Keratinocyte (primary cell): ENCODE measurements around the gene STAT3. TPM values are rescaled to one million over a fixed set of nuclear protein-coding genes. Genes with fewer than 3 reads are reported as not detected.
"Not testable (repeated sequence)": the region's sequence is repeated elsewhere in the genome, so short reads cannot be mapped to it uniquely, and the experiment has no call there.

Source experiments
- DNase-seq: peaks from one replicate; pipeline ENCODE4 v3.0.0-alpha.2; 2011; ENCODE audit warnings: low read depth, missing footprints, low spot score
- FAIRE-seq: peaks from 2 replicates; lab custom pipeline; 2011; peaks lifted over from hg19 to GRCh38; lab: Jason Lieb, UNC
- H2AFZ ChIP-seq: 2 replicates; pipeline ENCODE4 v1.6.0; 2012; ENCODE audit warnings: low read length, control low read depth, inconsistent platforms; ENCODE audit not compliant: control insufficient read depth
- H3K27ac ChIP-seq: 2 replicates; pipeline ENCODE4 v1.5.1; 2011; ENCODE audit warnings: low read length; ENCODE audit not compliant: control insufficient read depth, insufficient read depth
- H3K27me3 ChIP-seq: 3 replicates; pipeline ENCODE4 v1.6.0; 2011; ENCODE audit warnings: low read length; ENCODE audit not compliant: control insufficient read depth, insufficient read depth; ENCODE audit errors: extremely low read depth
- H3K36me3 ChIP-seq, 2 experiments: 2 replicates in 1 of 2; 3 replicates in 1 of 2; pipeline ENCODE4 v1.5.1; 2011; ENCODE audit warnings: low read length in 2 of 2, mild to moderate bottlenecking in 1 of 2; ENCODE audit not compliant: control insufficient read depth in 2 of 2, insufficient read depth in 2 of 2; ENCODE audit errors: extremely low read depth in 1 of 2
- H3K4me1 ChIP-seq: 3 replicates; pipeline ENCODE4 v1.5.1; 2011; ENCODE audit warnings: low read length; ENCODE audit not compliant: control insufficient read depth, insufficient read depth; ENCODE audit errors: extremely low read depth
- H3K4me2 ChIP-seq: 3 replicates; pipeline ENCODE4 v1.6.0; 2011; ENCODE audit warnings: low read depth, low read length; ENCODE audit not compliant: control insufficient read depth, insufficient read depth; ENCODE audit errors: extremely low read depth
- H3K4me3 ChIP-seq, 3 experiments: fragments of 200-600 bp in 1 of 3; sonication (generic) in 1 of 3; 2 replicates in 2 of 3; 3 replicates in 1 of 3; pipeline ENCODE4 v1.5.1; 2011 to 2016; ENCODE audit warnings: low read length in 3 of 3, mild to moderate bottlenecking in 3 of 3, control low read depth in 2 of 3, inconsistent platforms in 1 of 3, low read depth in 1 of 3, mixed read lengths in 1 of 3, mixed run types in 1 of 3, moderate library complexity in 1 of 3; ENCODE audit not compliant: control insufficient read depth in 2 of 3, insufficient read depth in 2 of 3; ENCODE audit errors: extremely low read depth in 1 of 3
- H3K79me2 ChIP-seq: 2 replicates; pipeline ENCODE4 v1.6.0; 2012; ENCODE audit warnings: low read length; ENCODE audit not compliant: control insufficient read depth, insufficient read depth
- H3K9ac ChIP-seq: 3 replicates; pipeline ENCODE4 v1.6.0; 2011; ENCODE audit warnings: low read length; ENCODE audit not compliant: control insufficient read depth, insufficient read depth; ENCODE audit errors: extremely low read depth
- H3K9me1 ChIP-seq: 3 replicates; pipeline ENCODE4 v1.6.0; 2011; ENCODE audit warnings: low read length; ENCODE audit not compliant: control insufficient read depth, insufficient read depth; ENCODE audit errors: extremely low read depth
- H3K9me3 ChIP-seq: 2 replicates; pipeline ENCODE4 v1.5.1; 2012; ENCODE audit warnings: low read depth, low read length; ENCODE audit not compliant: control insufficient read depth
- H4K20me1 ChIP-seq: 3 replicates; pipeline ENCODE4 v1.6.0; 2011; ENCODE audit warnings: low read length; ENCODE audit not compliant: control insufficient read depth, insufficient read depth; ENCODE audit errors: extremely low read depth
- CTCF ChIP-seq, 3 experiments: IDR thresholded peaks in 1 of 3; conservative IDR thresholded peaks in 1 of 3; optimal IDR thresholded peaks in 1 of 3; 2 replicates in 2 of 3; 3 replicates in 1 of 3; pipeline versions ENCODE3 to v1.5.1; 2011; ENCODE audit warnings: low read length in 3 of 3, mild to moderate bottlenecking in 3 of 3, moderate library complexity in 2 of 3, control low read depth in 1 of 3, inconsistent platforms in 1 of 3; ENCODE audit not compliant: insufficient read depth in 2 of 3; ENCODE audit errors: extremely low read depth in 1 of 3
- EZH2 ChIP-seq: IDR thresholded peaks from one replicate; pipeline ENCODE4 v1.6.1; 2012; ENCODE audit warnings: inconsistent platforms, mild to moderate bottlenecking, low read length, moderate library complexity
- dilution Hi-C: fragments of 300-500 bp; cut with MboI; formaldehyde crosslinking; loops from one replicate; pipeline ENCODE4 v1.7.0; 2020; ENCODE audit warnings: low sequenced_read_pairs; ENCODE audit not compliant: extremely low pct_ligation_motif_present
- polyA plus RNA-seq, 5 experiments: library from polyadenylated mRNA; depleted of rRNA in 3 of 5; stranded (reverse) in 3 of 5; stranded (forward) in 1 of 5; unstranded in 1 of 5; fragments of >200 nt; gene quantifications; 1 replicate in 1 of 5; 2 replicates in 3 of 5; 3 replicates in 1 of 5; pipeline versions ENCODE4 v1.2.1 to v1.2.3, GENCODE V29; 2011 to 2012; ENCODE audit warnings: missing spikeins in 2 of 5, low read depth in 1 of 5, low replicate concordance in 1 of 5

Gene STAT3
- polyA plus RNA-seq, 1 donor (not counting 4 experiments of a cell fraction or from before 2014, with no cell fraction given): 37.4 TPM

DNA sequence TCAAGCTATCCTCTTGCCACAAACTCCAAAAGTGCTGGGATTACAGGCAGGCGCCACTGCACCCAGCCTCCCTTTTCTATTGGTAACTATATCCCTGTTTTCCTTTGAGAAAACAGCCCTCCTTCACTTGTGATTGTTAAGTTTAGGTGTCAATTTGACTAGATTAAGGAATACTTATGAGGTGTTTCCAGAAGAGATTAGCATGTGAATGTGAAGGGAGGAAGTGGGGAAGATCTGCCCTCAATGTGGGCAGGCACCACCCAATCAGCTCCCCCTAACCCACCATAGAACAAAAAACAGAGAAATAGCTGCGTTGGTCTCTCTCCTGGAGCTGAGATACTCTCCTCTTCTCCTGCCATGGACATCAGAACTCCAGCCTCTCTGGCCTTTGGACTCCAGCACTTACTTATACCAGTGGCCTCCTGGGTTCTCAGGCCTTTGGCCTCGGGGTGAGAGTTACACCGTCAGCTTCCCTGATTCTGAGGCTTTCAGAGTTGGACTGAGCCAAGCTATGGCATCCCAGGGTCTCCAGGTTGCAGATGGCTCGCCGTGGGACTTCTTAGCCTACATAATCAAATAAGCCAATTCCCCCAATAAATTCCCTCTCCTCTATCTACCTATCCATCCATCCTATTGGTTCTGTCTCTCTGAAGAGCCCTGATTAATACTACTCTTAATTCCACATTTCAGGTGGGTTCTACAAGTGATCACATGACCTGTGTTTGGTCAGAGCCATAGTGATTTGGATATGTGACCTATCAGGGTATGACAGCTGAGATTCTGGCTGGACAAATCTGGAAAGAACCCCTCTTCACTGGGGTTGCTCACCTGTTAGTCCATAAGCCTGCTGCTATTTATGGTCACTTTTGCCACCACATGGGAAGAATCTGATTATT is 12.0 kb upstream of the STAT3 start:
- Histone ChIP-seq H3K27me3 (no peaks in the 10 kb centered on the region), H3K4me3 (no peak overlapping the region), H3K9me3 (no peaks in the 10 kb centered on the region), H2AFZ (no peak overlapping the region), H3K9ac (no peak overlapping the region), H3K27ac (no peak overlapping the region), H3K79me2 (peaks cover 27% of the 10 kb centered on the region), H4K20me1 (peaks cover 29% of the 10 kb centered on the region), H3K9me1 (peaks cover 3% of the 10 kb centered on the region), H3K4me1 (peaks cover 7% of the 10 kb centered on the region), H3K4me2 (no peak overlapping the region), H3K36me3 (peaks cover 18 to 32% of the 10 kb centered on the region in 2 experiments)
- FAIRE-seq (no peak), DNase-seq (no peak)
- TF ChIP-seq CTCF (optimal IDR thresholded peaks at IDR 0.05 in 1 of 3, IDR thresholded peaks at IDR 0.05 in 1 of 3, conservative IDR thresholded peaks at IDR 0.05 in 1 of 3; ENCODE audit: extremely low read depth in 1 of 3, insufficient read depth in 2 of 3, low read length in 3 of 3) (no peak), EZH2 (no peak)
- dilution Hi-C loops: no loop called here

GRCh38 chr17:42399121-42399520 is 10.9 kb upstream of the STAT3 start:
- dilution Hi-C loops: no loop called here
- no peak overlapping the region for H3K4me2 ChIP-seq
- peaks cover 3% of the 10 kb centered on the region for H3K9me1 ChIP-seq
- no peaks in the 10 kb centered on the region for H3K9me3 ChIP-seq
- H3K9ac ChIP-seq: no peak overlapping the region
- peaks cover 7% of the 10 kb centered on the region for H3K4me1 ChIP-seq
- no peaks in the 10 kb centered on the region for H3K27me3 ChIP-seq
- H2AFZ ChIP-seq: no peak overlapping the region
- H3K27ac ChIP-seq: no peak overlapping the region
- no peak overlapping the region for H3K4me3 ChIP-seq
- DNase-seq: no peak
- FAIRE-seq: no peak
- H3K36me3 ChIP-seq: peaks cover 13 to 21% of the 10 kb centered on the region in 2 experiments
- peaks cover 16% of the 10 kb centered on the region for H3K79me2 ChIP-seq
- peaks cover 19% of the 10 kb centered on the region for H4K20me1 ChIP-seq
- TF ChIP-seq EZH2 (no peak), CTCF (optimal IDR thresholded peaks at IDR 0.05 in 1 of 3, IDR thresholded peaks at IDR 0.05 in 1 of 3, conservative IDR thresholded peaks at IDR 0.05 in 1 of 3; ENCODE audit: extremely low read depth in 1 of 3, insufficient read depth in 2 of 3, low read length in 3 of 3) (no peak)

- FAIRE-seq, H4K20me1 ChIP-seq, H3K4me2 ChIP-seq, H3K9ac ChIP-seq, H3K36me3 ChIP-seq, DNase-seq, H3K9me3 ChIP-seq, H3K27ac ChIP-seq, H3K27me3 ChIP-seq, H3K4me1 ChIP-seq, dilution Hi-C loops, H3K4me3 ChIP-seq, H3K79me2 ChIP-seq, H2AFZ ChIP-seq, H3K9me1 ChIP-seq: not testable (repeated sequence)
Observed at GRCh38 chr17:42395601-42396000, 7.4 kb upstream of the STAT3 start.
